Transverse colon (tissue), 4 donors: ENCODE measurements around the gene RBCK1.
A peak's percentile ranks its signal among the peaks of the same experiment; 100 is the strongest.

ENCODE experiments used
- CTCF ChIP-seq, 5 experiments: fragments of 200-600 bp in 3 of 5; fragments of 450-650 bp in 2 of 5; sonication (generic) in 3 of 5; IDR thresholded peaks; 1 replicate in 2 of 5; 2 replicates in 3 of 5; pipeline ENCODE4 v1.5.1; 2016 to 2017; ENCODE audit warnings: antibody characterized with exemption in 5 of 5, inconsistent platforms in 3 of 5, mild to moderate bottlenecking in 2 of 5, moderate library complexity in 1 of 5
- EP300 ChIP-seq: sonication (generic); formaldehyde crosslinking; IDR thresholded peaks from one replicate; pipeline ENCODE4 v1.6.1; 2017; ENCODE audit warnings: antibody characterized with exemption, low read depth
- POLR2A ChIP-seq: fragments of 450-650 bp; IDR thresholded peaks from one replicate; pipeline ENCODE4 v1.6.1; 2016; ENCODE audit warnings: antibody characterized with exemption, mild to moderate bottlenecking, moderate library complexity
- POLR2AphosphoS5 ChIP-seq, 3 donors: sonication (generic); formaldehyde crosslinking; IDR thresholded peaks; one replicate each; pipeline ENCODE4 v1.6.1; 2016; ENCODE audit warnings: antibody characterized with exemption in 3 of 3

GRCh38 chr20:462199-462991, 54.3 kb downstream of the RBCK1 start, which contains the start of gene TBC1D20:
- TF ChIP-seq CTCF (IDR thresholded peaks at IDR 0.05), result peak in 1 of 5 experiments; percentile 10
- TF ChIP-seq POLR2A, result peak; percentile 14
- peak; percentile 18 to 82 (median 81) for TF ChIP-seq POLR2AphosphoS5 (IDR thresholded peaks at IDR 0.05)
- no peak for TF ChIP-seq EP300
